HG02759 (cell line): ENCODE results near the gene UBE2D2.

Experiments used
- ATAC-seq: cut with Tn5 transposase; IDR thresholded peaks from one replicate; pipeline ENCODE4 v1.9.1; 2021; ENCODE audit warnings: mild to moderate bottlenecking, moderate library complexity; ENCODE audit not compliant: unreplicated experiment

UBE2D2 gene

DNA sequence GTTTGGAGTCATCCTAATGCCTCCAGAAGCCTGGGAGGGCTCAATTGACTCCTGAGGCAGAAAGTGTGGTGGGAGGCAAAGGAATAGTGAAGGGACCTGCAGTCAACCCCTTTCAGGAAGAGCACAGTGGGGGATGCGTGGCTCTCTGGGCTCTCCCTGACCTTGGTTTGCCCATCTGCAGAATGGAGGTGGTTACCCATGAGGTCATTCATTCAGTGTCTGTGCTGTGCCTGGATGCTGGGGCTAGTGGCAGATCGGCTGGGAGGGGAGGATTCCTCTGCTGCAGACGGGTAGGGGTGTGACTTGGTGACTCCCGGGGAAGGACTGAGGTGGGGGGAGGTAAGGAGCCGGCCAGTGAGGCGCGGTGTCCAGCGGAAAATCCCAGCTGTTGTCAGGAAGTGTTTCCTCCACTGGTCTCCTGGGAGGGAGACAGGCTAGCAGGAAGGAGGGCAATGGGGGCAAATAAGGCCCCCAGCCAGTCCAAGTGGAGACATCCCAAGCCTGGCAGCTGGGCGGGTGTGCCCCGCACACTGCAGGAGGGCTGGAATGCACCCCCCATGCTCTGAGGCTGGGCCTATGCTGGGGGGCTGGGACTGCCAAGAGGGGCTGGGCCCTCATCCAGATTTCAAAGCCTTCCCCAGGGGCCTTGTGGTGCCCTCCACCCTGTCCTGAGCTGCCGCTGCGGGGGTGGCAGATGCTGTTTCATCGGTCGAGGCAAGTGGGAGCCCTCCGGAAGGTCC lies 98.0 kb downstream of the UBE2D2 start:
- ATAC-seq: peak; percentile 23

DNA sequence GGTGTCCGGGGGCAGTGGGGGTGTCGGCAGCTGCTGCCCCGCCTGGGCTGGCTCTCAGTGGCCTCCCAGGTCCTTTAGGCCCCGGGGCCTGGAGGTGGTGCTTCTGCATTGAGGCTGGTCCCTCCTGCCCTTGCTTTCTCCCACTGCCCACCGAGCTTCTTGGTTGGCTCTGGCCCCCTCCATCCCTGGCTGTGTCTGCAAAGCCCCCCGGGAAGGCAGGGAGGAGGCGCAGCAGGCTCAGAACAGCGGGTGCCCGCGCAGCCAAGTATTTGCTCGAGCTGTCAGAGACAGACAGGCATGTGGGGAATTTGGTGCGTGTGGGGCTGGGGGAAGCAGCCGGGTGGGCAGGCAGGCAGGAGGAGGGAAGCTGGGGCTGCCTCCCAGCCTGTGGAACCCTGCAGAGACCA lies 98.6 kb downstream of the UBE2D2 start:
- no peak for ATAC-seq

- ATAC-seq: no peak
Observed at GRCh38 chr5:139660105-139660922, 99.2 kb downstream of the UBE2D2 start.

- peak; percentile 44 for ATAC-seq
Observed at GRCh38 chr5:139660923-139661814, 100.0 kb downstream of the UBE2D2 start.

- no peak for ATAC-seq
Observed at GRCh38 chr5:139662617-139663016, 101.5 kb downstream of the UBE2D2 start.

- ATAC-seq: no peak
Observed at GRCh38 chr5:139663207-139664085, 102.3 kb downstream of the UBE2D2 start.

GRCh38 chr5:139664086-139664693 lies 103.1 kb downstream of the UBE2D2 start:
- peak; percentile 44 for ATAC-seq

GRCh38 chr5:139664727-139665351 lies 103.7 kb downstream of the UBE2D2 start:
- ATAC-seq: no peak

DNA sequence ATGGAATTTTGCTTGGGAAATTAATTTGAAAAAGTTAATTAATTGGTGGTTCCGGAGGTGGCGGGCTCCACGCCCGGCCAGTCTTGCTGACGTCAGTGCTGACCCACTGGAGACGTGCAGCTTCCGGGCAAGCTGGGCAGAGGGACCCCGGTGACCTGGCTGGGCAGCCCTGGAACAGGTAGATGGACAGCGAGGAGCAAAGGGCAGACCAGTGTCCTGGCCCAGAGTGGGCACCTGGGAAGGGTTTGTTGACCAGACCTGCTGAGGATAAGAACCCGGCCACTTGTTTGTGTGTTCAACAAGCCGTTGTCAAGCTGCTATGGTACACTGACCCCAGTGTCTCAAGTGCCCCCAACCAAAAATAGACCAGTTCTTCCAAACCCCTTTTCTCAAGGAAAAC lies 104.5 kb downstream of the UBE2D2 start:
- ATAC-seq: no peak

DNA sequence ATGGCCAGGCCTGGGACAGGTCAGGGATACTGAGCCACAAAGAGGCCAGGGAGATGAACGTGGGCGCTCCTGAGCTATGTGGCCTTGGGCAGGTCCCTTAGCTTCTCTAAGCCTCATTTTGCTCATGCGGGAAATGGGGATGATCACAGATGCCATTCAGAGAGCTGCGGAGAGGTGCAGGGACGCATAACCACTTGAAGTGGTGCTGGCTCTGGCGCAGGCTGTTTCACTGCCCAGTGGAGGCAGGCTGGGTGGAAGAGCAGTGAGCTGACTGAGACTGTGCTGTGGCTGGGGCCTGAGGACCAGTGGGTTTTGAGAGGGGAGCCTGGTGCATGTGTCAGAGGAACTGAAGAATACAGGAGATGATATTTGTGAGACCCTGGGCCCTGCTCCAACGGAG lies 105.4 kb downstream of the UBE2D2 start:
- no peak for ATAC-seq

DNA sequence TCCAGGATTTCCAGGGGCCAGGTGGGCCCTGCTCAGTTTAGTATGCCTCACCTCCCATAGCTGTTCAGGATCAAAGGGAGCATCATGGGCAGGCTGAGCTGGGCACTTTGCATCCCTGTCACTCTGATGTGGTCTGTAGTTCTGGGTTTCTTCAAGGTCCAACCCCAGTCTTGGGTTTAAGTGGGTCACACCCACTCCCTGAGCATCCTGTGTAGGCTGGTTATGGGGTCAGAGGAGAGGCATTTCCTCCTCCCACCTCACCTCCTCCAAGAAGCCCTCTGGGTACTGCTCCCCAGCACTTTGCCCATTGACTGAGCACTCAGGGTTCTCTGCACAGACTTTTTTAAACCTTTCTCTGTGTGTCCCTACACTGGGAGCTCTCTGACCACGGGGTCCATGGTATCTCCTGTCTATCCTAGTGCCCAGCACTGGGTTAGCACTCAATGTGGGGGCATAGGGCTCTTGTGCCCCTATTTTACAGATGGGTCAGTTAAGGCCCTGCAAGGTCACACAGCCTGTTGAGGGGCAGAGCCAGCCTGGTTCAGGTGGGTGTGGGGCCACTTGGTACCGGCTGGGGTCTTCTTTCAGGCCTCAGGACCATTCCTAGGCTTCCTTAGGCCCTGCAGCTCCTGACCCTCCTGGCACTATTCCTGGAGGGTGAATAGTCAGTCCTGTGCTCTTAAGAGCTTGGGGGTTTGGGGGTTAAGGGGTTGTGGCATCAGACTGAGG lies 106.0 kb downstream of the UBE2D2 start:
- no peak for ATAC-seq

GRCh38 chr5:139667730-139668063 lies 106.6 kb downstream of the UBE2D2 start:
- ATAC-seq: no peak

- no peak for ATAC-seq
Observed at GRCh38 chr5:139668064-139668880, 107.1 kb downstream of the UBE2D2 start.

DNA sequence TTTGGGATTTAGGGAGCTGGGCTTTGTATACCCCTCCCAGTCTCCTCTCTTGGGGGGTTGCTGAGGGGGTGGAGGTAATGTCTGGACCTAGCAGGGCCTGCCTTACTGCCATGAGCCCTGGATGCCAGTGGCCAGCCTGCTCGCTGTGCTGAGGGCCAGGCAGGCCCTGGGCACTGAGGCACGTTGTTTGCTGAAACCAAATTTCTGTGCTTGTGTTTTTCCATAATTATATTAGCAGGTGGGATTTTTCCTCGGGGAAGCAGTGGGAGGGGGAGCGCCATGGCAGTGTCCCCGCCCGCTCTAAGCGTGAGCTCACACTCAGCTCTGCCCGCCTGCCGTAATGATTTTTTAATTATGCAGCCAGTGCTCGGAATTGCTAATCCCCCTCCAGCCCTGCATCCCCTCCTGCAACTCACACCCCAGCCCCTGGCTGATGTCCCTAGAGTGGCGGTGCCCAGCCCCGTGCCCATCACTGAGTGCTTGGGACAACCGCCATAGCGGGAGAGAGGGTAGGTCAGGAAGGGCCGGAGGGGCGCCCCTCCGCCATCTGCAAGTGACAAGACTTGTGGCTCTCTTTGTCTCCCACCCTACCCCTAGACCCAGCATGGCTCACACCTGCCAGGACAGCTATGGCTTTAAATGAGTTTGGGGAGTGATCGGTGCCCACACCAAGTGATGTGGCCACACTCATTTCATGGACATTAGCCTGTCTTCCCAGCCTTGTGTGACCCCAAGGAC lies 108.0 kb downstream of the UBE2D2 start:
- no peak for ATAC-seq

GRCh38 chr5:139669662-139670368 lies 108.7 kb downstream of the UBE2D2 start:
- ATAC-seq: peak; percentile 38

GRCh38 chr5:139670369-139671095 lies 109.4 kb downstream of the UBE2D2 start:
- ATAC-seq: peak; percentile 57
